SJSA1 (cell line): Measurements from ENCODE around the gene ZNF396. TPM values are rescaled to one million over a fixed set of nuclear protein-coding genes. Genes with fewer than 3 reads are reported as not detected.

Experiments used
- total RNA-seq: library from RNA; depleted of rRNA; stranded (reverse); fragments of >200 nt; shearing (Covaris generic); gene quantifications from 2 replicates; pipeline ENCODE4 v1.2.3, GENCODE V29; 2014; rRNA removed

The ZNF396 gene
- total RNA-seq, 1 experiment from 2014 or later, result 0.79 TPM

Other genes starting within 250 kb of the ZNF396 start
- 9.9 and 11.4 TPM in 2 replicates for gene ZNF397, start 136.3 kb downstream of the ZNF396 start, total RNA-seq
- gene ZSCAN30, start 87.1 kb downstream of the ZNF396 start, total RNA-seq, result 7.5 TPM in 2 replicates
- 29.1 and 51.3 TPM in 2 replicates for gene ZNF24, start 32.9 kb downstream of the ZNF396 start, total RNA-seq
- 5.7 and 7.5 TPM in 2 replicates for gene INO80C, start 120.6 kb upstream of the ZNF396 start, total RNA-seq
- gene GALNT1, start 204.4 kb upstream of the ZNF396 start, total RNA-seq, result 117 and 121 TPM in 2 replicates